OCI-LY7 (cell line): ENCODE results near the gene PDCD1. TPM values are rescaled to one million over a fixed set of nuclear protein-coding genes. Genes with fewer than 3 reads are reported as not detected.

Experiments used
- BruUV-seq: library from RNA; stranded (reverse); fragments of 400-500 nt; replicated peaks from 2 replicates; lab custom pipeline; 2021; lab: Mats Ljungman, UMichigan
- CTCF ChIA-PET: fragments of 300-600 bp; sonication (Branson Sonifier 250); formaldehyde crosslinking; loops from one replicate; lab custom pipeline; 2022; ENCODE audit warnings: antibody characterized with exemption; ENCODE audit not compliant: unreplicated experiment; lab: Charles Lee
- POLR2A ChIA-PET: fragments of 300-600 bp; sonication (Branson Sonifier 250); formaldehyde crosslinking; loops from one replicate; lab custom pipeline; 2022; ENCODE audit warnings: antibody characterized with exemption; lab: Charles Lee
- DNase-seq: peaks from one replicate; pipeline ENCODE4 v3.0.0-alpha.2; 2015; ENCODE audit warnings: low spot score
- H2AFZ ChIP-seq: fragments of 200-600 bp; sonication (generic), shearing (Covaris generic); 2 replicates; pipeline ENCODE4 v1.6.1; 2014; ENCODE audit warnings: mild to moderate bottlenecking, antibody characterized with exemption, low read length, moderate library complexity
- H3K27ac ChIP-seq: fragments of 200-600 bp; sonication (generic); 2 replicates; pipeline ENCODE4 v1.5.1; 2014; ENCODE audit warnings: mixed run types, low read depth, mild to moderate bottlenecking, moderate library complexity, low read length, inconsistent platforms; ENCODE audit not compliant: poor library complexity, severe bottlenecking
- H3K36me3 ChIP-seq: fragments of 200-600 bp; sonication (generic); 2 replicates; pipeline ENCODE4 v1.6.1; 2014; ENCODE audit warnings: mild to moderate bottlenecking, antibody characterized with exemption, low read length, moderate library complexity, mixed read lengths; ENCODE audit not compliant: insufficient read depth
- H3K4me1 ChIP-seq: fragments of 200-600 bp; sonication (generic); 2 replicates; pipeline ENCODE4 v1.5.1; 2014; ENCODE audit warnings: mild to moderate bottlenecking, low read length; ENCODE audit not compliant: insufficient read depth, poor library complexity, severe bottlenecking
- H3K4me2 ChIP-seq: fragments of 200-600 bp; sonication (generic); 2 replicates; pipeline ENCODE4 v1.6.1; 2014; ENCODE audit warnings: mild to moderate bottlenecking, low read length
- H3K4me3 ChIP-seq: fragments of 200-600 bp; sonication (generic); 2 replicates; pipeline ENCODE4 v1.5.1; 2014; ENCODE audit warnings: mild to moderate bottlenecking, low read depth, low read length; ENCODE audit not compliant: poor library complexity, severe bottlenecking
- H3K79me2 ChIP-seq: fragments of 200-600 bp; sonication (generic); 2 replicates; pipeline ENCODE4 v1.6.1; 2016; ENCODE audit warnings: low read depth, mild to moderate bottlenecking, low read length, moderate library complexity, mixed read lengths; ENCODE audit not compliant: insufficient read depth
- H3K9me2 ChIP-seq: fragments of 200-600 bp; sonication (generic); 2 replicates; pipeline ENCODE4 v1.6.1; 2016; ENCODE audit warnings: mild to moderate bottlenecking, low read length, mixed read lengths; ENCODE audit not compliant: insufficient read depth
- H3K9me3 ChIP-seq: fragments of 200-600 bp; sonication (generic); 2 replicates; pipeline ENCODE4 v1.6.1; 2014; ENCODE audit warnings: mild to moderate bottlenecking, mixed run types, low read length, mixed read lengths
- H4K20me1 ChIP-seq: fragments of 200-600 bp; sonication (generic); 2 replicates; pipeline ENCODE4 v1.6.1; 2014; ENCODE audit warnings: mild to moderate bottlenecking, antibody characterized with exemption, low read length, moderate library complexity, mixed read lengths; ENCODE audit not compliant: insufficient read depth
- EZH2phosphoT487 ChIP-seq: fragments of 200-600 bp; sonication (generic); IDR thresholded peaks from 2 replicates; pipeline ENCODE4 v1.6.1; 2018; ENCODE audit warnings: low read depth, borderline replicate concordance, mild to moderate bottlenecking, mixed run types, antibody characterized with exemption, low read length, moderate library complexity, mixed read lengths
- intact Hi-C: fragments of 100-400 bp; cut with micrococcal nuclease; formaldehyde crosslinking; loops from one replicate; pipeline ENCODE4 v1.10.0; 2022; ENCODE audit not compliant: unreplicated experiment
- total RNA-seq, 2 experiments: library from RNA; depleted of rRNA in 1 of 2; stranded (reverse); fragments of >200 nt in 1 of 2; shearing (Covaris generic) in 1 of 2; gene quantifications; 2 replicates each; pipeline ENCODE4 v1.2.3, GENCODE V29; 2014 to 2022
- TF ChIP-seq, protein P1 (sequence below): fragments of 200-600 bp; sonication (generic); conservative IDR thresholded peaks from 2 replicates; pipeline ENCODE4 v1.5.1; 2014; ENCODE audit warnings: mild to moderate bottlenecking, antibody characterized with exemption, low read length, moderate library complexity, mixed read lengths

The PDCD1 gene
- total RNA-seq, 2 experiments from 2014 or later, result not detected

DNA sequence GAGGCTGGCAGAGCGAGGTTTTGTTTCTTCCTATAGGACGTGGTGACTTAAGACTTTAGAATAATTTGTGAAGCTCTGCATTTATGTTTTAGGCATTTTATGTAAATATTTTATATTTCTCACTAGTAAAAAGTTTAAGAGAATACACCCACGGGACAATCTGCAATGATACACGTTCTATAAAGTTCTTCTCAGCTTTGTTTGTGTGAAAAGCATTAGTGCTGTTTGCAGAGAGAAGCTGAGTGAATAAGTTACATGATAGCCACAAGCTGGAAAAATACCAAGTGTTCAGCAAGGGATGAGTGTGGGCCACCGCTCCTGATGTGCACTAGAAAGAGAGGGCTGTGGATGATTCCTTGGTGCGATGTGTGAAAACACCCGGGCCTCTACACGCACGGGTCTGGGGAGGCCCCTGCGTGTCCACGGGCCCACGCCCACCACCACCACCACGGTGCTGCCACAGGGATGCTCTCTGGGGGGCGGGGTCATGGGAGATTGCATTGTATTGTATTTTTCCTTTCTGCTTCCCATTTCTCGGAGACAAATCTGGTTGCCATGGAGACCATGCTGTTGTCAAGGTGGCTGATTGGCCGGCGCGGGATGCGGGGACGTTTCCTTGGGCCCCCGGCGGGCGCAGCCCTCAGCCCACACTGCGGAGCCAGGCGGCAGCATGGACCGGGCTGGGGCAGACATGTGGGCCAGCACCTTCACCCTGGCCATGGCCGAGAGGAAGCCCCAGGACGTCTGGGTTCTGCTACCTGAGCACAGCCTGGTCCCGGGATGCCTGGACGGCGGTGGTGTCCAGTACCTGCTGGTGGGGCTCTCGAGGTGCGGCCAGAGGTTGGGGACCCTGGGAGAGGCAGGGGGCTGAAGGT lies 10.6 kb upstream of the PDCD1 start, which contains the start of gene RTP5:
TSS of gene RTP5 (plus strand) at position 643 of the 875 bp plus-strand sequence. CDS start at position 671, 28 bp downstream.
- Histone ChIP-seq H4K20me1 (no peaks in the 10 kb centered on the region), H3K4me3 (no peak within 1 kb of the TSS), H3K9me2 (no peaks in the 10 kb centered on the region), H3K4me2 (no peak within 1 kb of the TSS), H3K4me1 (no peaks in the 10 kb centered on the region), H3K27ac (no peak within 1 kb of the TSS), H3K79me2 (no peaks in the 10 kb centered on the region), H3K9me3 (peaks cover 10% of the 10 kb centered on the region; the same call in 1 of the 2 replicates), H2AFZ (no peak within 1 kb of the TSS), H3K36me3 (no peaks in the 10 kb centered on the region)
- POLR2A ChIA-PET, result no interaction called here
- no peak for DNase-seq
- no peak for TF ChIP-seq EZH2phosphoT487
- TF ChIP-seq, protein P1, sequence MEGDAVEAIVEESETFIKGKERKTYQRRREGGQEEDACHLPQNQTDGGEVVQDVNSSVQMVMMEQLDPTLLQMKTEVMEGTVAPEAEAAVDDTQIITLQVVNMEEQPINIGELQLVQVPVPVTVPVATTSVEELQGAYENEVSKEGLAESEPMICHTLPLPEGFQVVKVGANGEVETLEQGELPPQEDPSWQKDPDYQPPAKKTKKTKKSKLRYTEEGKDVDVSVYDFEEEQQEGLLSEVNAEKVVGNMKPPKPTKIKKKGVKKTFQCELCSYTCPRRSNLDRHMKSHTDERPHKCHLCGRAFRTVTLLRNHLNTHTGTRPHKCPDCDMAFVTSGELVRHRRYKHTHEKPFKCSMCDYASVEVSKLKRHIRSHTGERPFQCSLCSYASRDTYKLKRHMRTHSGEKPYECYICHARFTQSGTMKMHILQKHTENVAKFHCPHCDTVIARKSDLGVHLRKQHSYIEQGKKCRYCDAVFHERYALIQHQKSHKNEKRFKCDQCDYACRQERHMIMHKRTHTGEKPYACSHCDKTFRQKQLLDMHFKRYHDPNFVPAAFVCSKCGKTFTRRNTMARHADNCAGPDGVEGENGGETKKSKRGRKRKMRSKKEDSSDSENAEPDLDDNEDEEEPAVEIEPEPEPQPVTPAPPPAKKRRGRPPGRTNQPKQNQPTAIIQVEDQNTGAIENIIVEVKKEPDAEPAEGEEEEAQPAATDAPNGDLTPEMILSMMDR, result no peak
- no TSS peak for BruUV-seq
- intact Hi-C loops, result no loop called here
- CTCF ChIA-PET, result no interaction called here

DNA sequence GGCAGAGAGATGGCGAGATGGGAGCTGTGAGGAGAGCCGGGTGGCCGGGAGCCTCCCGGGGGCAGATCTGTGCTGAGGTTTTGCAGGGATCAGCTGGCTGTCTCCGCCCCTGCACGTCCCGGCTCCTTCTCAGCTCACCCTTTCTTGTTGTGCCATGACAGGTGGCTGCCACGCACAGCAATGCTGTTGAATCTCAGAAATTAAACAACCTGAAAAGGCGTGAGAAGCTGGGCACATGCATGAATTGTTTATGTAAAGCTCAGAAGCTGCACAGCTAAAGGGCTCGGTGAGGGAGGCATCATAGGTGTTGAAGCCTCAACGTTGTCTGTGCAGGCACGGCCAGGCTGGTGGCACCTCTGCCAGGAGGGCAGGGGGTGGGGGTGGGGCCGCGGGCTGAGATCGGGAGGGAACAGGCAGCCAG lies 10.0 kb upstream of the PDCD1 start:
- no peak for TF ChIP-seq EZH2phosphoT487
- TF ChIP-seq, protein P1, result no peak
- Histone ChIP-seq H3K9me2 (no peaks in the 10 kb centered on the region), H3K9me3 (peaks cover 13% of the 10 kb centered on the region; the same call in 1 of the 2 replicates), H3K4me2 (no peak overlapping the region), H4K20me1 (no peaks in the 10 kb centered on the region), H3K4me1 (no peaks in the 10 kb centered on the region), H3K4me3 (no peak overlapping the region), H3K79me2 (no peaks in the 10 kb centered on the region), H3K27ac (no peak overlapping the region), H2AFZ (no peak overlapping the region), H3K36me3 (no peaks in the 10 kb centered on the region)
- ChIA-PET CTCF (no interaction called here), POLR2A (interaction anchor here (0.6 kb wide), 1 partner anchor 162 kb away, joined by 8 read pairs; no protein-coding TSS in a partner anchor)
- no peak for DNase-seq
- intact Hi-C loops, result no loop called here
- BruUV-seq, result no TSS peak
